BLaER1 treated with 17β-estradiol and CSF1 and Interleukin-3, amounts not matched to agents 10 nM and 100 nM (cell line): ENCODE data around the gene RGSL1.

Experiments
- H3K27ac ChIP-seq, 11 experiments: shearing (Covaris generic); formaldehyde crosslinking; 2 replicates each; pipeline ENCODE4 v1.8.1; 2022
- H3K27me3 ChIP-seq, 11 experiments: shearing (Covaris generic); formaldehyde crosslinking; 2 replicates each; pipeline ENCODE4 v1.8.1; 2022
- H3K36me3 ChIP-seq, 11 experiments: shearing (Covaris generic); formaldehyde crosslinking; 2 replicates each; pipeline ENCODE4 v1.8.1; 2022
- H3K4me1 ChIP-seq, 10 experiments: shearing (Covaris generic); formaldehyde crosslinking; 2 replicates each; pipeline ENCODE4 v1.8.1; 2022
- H3K4me2 ChIP-seq, 11 experiments: shearing (Covaris generic); formaldehyde crosslinking; 2 replicates each; pipeline ENCODE4 v1.8.1; 2022
- H3K4me3 ChIP-seq, 10 experiments: shearing (Covaris generic); formaldehyde crosslinking; 2 replicates each; pipeline ENCODE4 v1.8.1; 2022
- H3K9ac ChIP-seq, 11 experiments: shearing (Covaris generic); formaldehyde crosslinking; 2 replicates each; pipeline ENCODE4 v1.8.1; 2022
- H3K9me3 ChIP-seq, 11 experiments: shearing (Covaris generic); formaldehyde crosslinking; replicated peaks in 1 of 11; 2 replicates each; pipeline ENCODE4 v1.8.1; 2022
- H4K20me1 ChIP-seq, 11 experiments: shearing (Covaris generic); formaldehyde crosslinking; 2 replicates each; pipeline ENCODE4 v1.8.1; 2022
- Cebpa-rat ChIP-seq, 11 experiments: shearing (Covaris generic); IDR thresholded peaks; 2 replicates each; pipeline ENCODE4 v1.8.1; 2022

The RGSL1 gene

GRCh38 chr1:182533896-182534295 is 84.0 kb downstream of the RGSL1 start:
- peaks cover 4 to 14% (median 5%) of the 10 kb centered on the region in 11 experiments for H3K9me3 ChIP-seq
- H4K20me1 ChIP-seq, result no peaks in the 10 kb centered on the region
- H3K4me3 ChIP-seq, result no peak overlapping the region
- H3K4me2 ChIP-seq, result no peak overlapping the region
- H3K9ac ChIP-seq, result no peak overlapping the region
- no peak overlapping the region for H3K27ac ChIP-seq
- no peaks in the 10 kb centered on the region for H3K36me3 ChIP-seq
- H3K4me1 ChIP-seq, result peaks cover 0 to 5% (median 0%) of the 10 kb centered on the region in 10 experiments; a peak in 1 of 20 replicates
- no peaks in the 10 kb centered on the region for H3K27me3 ChIP-seq
- no peak for TF ChIP-seq Cebpa-rat (IDR thresholded peaks at IDR 0.05)

- no peaks in the 10 kb centered on the region for H3K27me3 ChIP-seq
- H3K9ac ChIP-seq, result no peak overlapping the region
- peaks cover 0 to 13% (median 5%) of the 10 kb centered on the region in 10 experiments; a peak in 11 of 20 replicates for H3K4me1 ChIP-seq
- H3K27ac ChIP-seq, result no peak overlapping the region
- peak overlapping the region in 3 of 11 experiments; percentile 2 to 16 (median 10); a peak in 1 of 22 replicates for H3K4me2 ChIP-seq
- no peak overlapping the region for H3K4me3 ChIP-seq
- H3K9me3 ChIP-seq, result peaks cover 9 to 24% (median 15%) of the 10 kb centered on the region in 11 experiments; a peak in 21 of 22 replicates
- TF ChIP-seq Cebpa-rat (IDR thresholded peaks at IDR 0.05), result no peak
- H3K36me3 ChIP-seq, result no peaks in the 10 kb centered on the region
- no peaks in the 10 kb centered on the region for H4K20me1 ChIP-seq
Measured at GRCh38 chr1:182549346-182549745, 99.4 kb downstream of the RGSL1 start.

- Histone ChIP-seq H3K27me3 (no peaks in the 10 kb centered on the region), H3K4me2 (no peak overlapping the region), H3K9ac (no peak overlapping the region), H3K9me3 (peaks cover 9 to 24% (median 15%) of the 10 kb centered on the region in 11 experiments; a peak in 21 of 22 replicates), H3K4me1 (peaks cover 0 to 18% (median 9%) of the 10 kb centered on the region in 10 experiments; a peak in 12 of 20 replicates), H3K4me3 (no peak overlapping the region), H4K20me1 (no peaks in the 10 kb centered on the region), H3K36me3 (no peaks in the 10 kb centered on the region), H3K27ac (no peak overlapping the region)
- no peak for TF ChIP-seq Cebpa-rat (IDR thresholded peaks at IDR 0.05)
Measured at GRCh38 chr1:182549811-182550210, 99.9 kb downstream of the RGSL1 start.

GRCh38 chr1:182552527-182552926 is 102.6 kb downstream of the RGSL1 start:
- H3K4me1 ChIP-seq, result peaks cover 0 to 33% (median 26%) of the 10 kb centered on the region in 10 experiments; a peak in 15 of 20 replicates

GRCh38 chr1:182555493-182555892 is 105.5 kb downstream of the RGSL1 start:
- TF ChIP-seq Cebpa-rat (IDR thresholded peaks at IDR 0.05), result no peak
- Histone ChIP-seq H3K4me1 (peaks cover 0 to 41% (median 30%) of the 10 kb centered on the region in 10 experiments; a peak in 15 of 20 replicates), H4K20me1 (no peaks in the 10 kb centered on the region), H3K27me3 (no peaks in the 10 kb centered on the region), H3K9ac (no peak overlapping the region), H3K4me3 (no peak overlapping the region), H3K36me3 (no peaks in the 10 kb centered on the region), H3K4me2 (peak overlapping the region in 9 of 11 experiments; percentile 16 to 61 (median 42); a peak in 16 of 22 replicates), H3K9me3 (peaks cover 9 to 24% (median 15%) of the 10 kb centered on the region in 11 experiments; a peak in 21 of 22 replicates), H3K27ac (peak overlapping the region in 5 of 11 experiments; percentile 6 to 58 (median 27); a peak in 4 of 22 replicates)

More at GRCh38 chr1:182552527-182552926, 102.6 kb downstream of the RGSL1 start:
- peaks cover 9 to 24% (median 15%) of the 10 kb centered on the region in 11 experiments; a peak in 21 of 22 replicates for H3K9me3 ChIP-seq
- no peak overlapping the region for H3K27ac ChIP-seq
- no peaks in the 10 kb centered on the region for H4K20me1 ChIP-seq
- no peak for TF ChIP-seq Cebpa-rat (IDR thresholded peaks at IDR 0.05)
- no peak overlapping the region for H3K9ac ChIP-seq
- no peak overlapping the region for H3K4me3 ChIP-seq
- H3K36me3 ChIP-seq, result no peaks in the 10 kb centered on the region
- no peaks in the 10 kb centered on the region for H3K27me3 ChIP-seq
- H3K4me2 ChIP-seq, result no peak overlapping the region

GRCh38 chr1:182556279-182556678 is 106.3 kb downstream of the RGSL1 start:
- Histone ChIP-seq H3K4me1 (peaks cover 0 to 41% (median 30%) of the 10 kb centered on the region in 10 experiments; a peak in 15 of 20 replicates), H3K9me3 (peaks cover 9 to 19% (median 12%) of the 10 kb centered on the region in 11 experiments; a peak in 21 of 22 replicates), H3K4me3 (no peak overlapping the region), H3K36me3 (no peaks in the 10 kb centered on the region), H3K27me3 (no peaks in the 10 kb centered on the region), H3K9ac (no peak overlapping the region), H4K20me1 (no peaks in the 10 kb centered on the region), H3K27ac (peak overlapping the region in 4 of 11 experiments; percentile 6 to 58 (median 42); a peak in 4 of 22 replicates), H3K4me2 (peak overlapping the region in 8 of 11 experiments; percentile 32 to 61 (median 46); a peak in 14 of 22 replicates)
- TF ChIP-seq Cebpa-rat (IDR thresholded peaks at IDR 0.05), result no peak

- Histone ChIP-seq H4K20me1 (no peaks in the 10 kb centered on the region), H3K27ac (no peak overlapping the region), H3K4me3 (no peak overlapping the region), H3K4me1 (peaks cover 0 to 25% (median 14%) of the 10 kb centered on the region in 10 experiments; a peak in 15 of 20 replicates), H3K36me3 (no peaks in the 10 kb centered on the region), H3K9me3 (peaks cover 0 to under 1% (median 0%) of the 10 kb centered on the region in 11 experiments; a peak in 1 of 22 replicates), H3K27me3 (no peaks in the 10 kb centered on the region), H3K4me2 (no peak overlapping the region), H3K9ac (no peak overlapping the region)
- no peak for TF ChIP-seq Cebpa-rat (IDR thresholded peaks at IDR 0.05)
Measured at GRCh38 chr1:182560392-182560984, 110.5 kb downstream of the RGSL1 start.

GRCh38 chr1:182561456-182561855 is 111.5 kb downstream of the RGSL1 start:
- Histone ChIP-seq H3K36me3 (no peaks in the 10 kb centered on the region), H3K9ac (no peak overlapping the region), H3K4me3 (no peak overlapping the region), H3K27ac (no peak overlapping the region), H4K20me1 (no peaks in the 10 kb centered on the region), H3K9me3 (peaks cover 0 to 9% (median 4%) of the 10 kb centered on the region in 11 experiments; a peak in 9 of 22 replicates), H3K4me1 (peaks cover 0 to 15% (median 6%) of the 10 kb centered on the region in 10 experiments; a peak in 9 of 20 replicates), H3K4me2 (no peak overlapping the region), H3K27me3 (no peaks in the 10 kb centered on the region)
- TF ChIP-seq Cebpa-rat (IDR thresholded peaks at IDR 0.05), result no peak

GRCh38 chr1:182563095-182563494 is 113.1 kb downstream of the RGSL1 start:
- Histone ChIP-seq H3K4me3 (no peak overlapping the region), H3K4me2 (no peak overlapping the region), H3K36me3 (no peaks in the 10 kb centered on the region), H3K9ac (no peak overlapping the region), H3K4me1 (peaks cover 0 to 6% (median 4%) of the 10 kb centered on the region in 10 experiments; a peak in 7 of 20 replicates), H3K27me3 (no peaks in the 10 kb centered on the region), H3K9me3 (peaks cover 0 to 10% (median 5%) of the 10 kb centered on the region in 11 experiments; a peak in 9 of 22 replicates), H4K20me1 (no peaks in the 10 kb centered on the region), H3K27ac (no peak overlapping the region)
- TF ChIP-seq Cebpa-rat (IDR thresholded peaks at IDR 0.05), result no peak
